Measurements from ENCODE around the gene COLQ.
"Not testable (repeated sequence)": the region's sequence is repeated elsewhere in the genome, so short reads cannot be mapped to it uniquely, and the experiment has no call there.

COLQ gene

DNA sequence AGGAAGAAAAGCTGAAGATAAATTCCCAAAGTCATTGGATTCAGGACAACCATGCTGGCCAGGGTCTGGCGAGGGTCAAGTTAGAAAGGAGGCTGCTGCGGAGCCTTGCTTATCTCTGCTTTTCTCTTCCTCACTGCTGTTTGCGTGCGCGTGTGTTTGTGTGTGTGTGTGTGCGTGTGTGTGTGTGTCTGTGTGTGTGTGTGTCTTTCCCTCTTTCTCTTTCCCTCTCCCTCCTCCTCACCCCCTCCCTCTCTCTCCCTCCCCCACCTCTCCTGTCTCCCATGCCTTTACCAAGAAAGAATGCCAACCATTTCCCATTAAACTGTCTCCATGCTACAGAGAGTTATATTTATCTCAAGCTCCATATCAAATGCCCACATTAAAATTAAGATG is at the start of gene COLQ:
COLQ (minus strand) TSS at position 134 of the 393 bp plus-strand sequence; CDS start at position 53, 81 bp downstream.
- DNase-seq = peak; percentile 31

DNA sequence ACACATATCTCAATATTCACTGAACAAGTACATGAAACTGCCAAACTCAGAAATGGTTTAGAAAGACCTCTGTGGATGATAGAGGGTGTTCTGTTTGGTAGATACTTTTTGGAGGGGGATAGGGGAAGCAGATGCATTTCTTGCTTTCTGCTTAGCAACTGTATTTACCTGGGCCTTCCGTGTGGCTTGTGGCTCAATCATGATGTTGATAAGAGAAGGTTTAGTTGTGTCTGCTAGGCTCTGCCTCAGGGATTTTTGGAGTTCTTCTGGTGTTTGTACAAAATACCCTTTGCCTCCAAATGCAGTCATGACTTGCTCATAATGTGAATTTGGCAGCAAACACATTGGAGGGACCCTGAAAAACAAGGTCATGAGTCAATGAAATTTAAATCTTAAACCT is 41.7 kb upstream of the COLQ start:
- no peak for DNase-seq

DNA sequence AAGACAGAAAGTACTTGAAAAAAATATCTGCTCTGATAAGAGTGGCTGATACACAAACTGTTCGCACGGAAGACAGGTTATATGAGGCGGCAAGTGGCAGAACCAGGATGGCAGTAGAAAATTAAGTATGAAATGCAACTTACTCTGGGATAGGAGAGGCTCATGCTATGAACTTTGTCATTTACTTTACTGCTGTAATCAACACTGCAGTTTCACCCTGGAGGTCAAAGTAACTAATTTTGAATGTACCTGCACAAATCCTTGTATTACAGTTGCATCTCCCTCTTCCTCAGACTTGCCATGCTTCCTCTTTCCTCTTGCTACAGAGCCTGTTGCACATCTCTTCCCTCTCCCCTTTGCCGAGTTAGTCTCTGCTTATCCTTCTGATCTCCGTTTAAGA is 41.1 kb upstream of the COLQ start:
- DNase-seq = no peak

DNA sequence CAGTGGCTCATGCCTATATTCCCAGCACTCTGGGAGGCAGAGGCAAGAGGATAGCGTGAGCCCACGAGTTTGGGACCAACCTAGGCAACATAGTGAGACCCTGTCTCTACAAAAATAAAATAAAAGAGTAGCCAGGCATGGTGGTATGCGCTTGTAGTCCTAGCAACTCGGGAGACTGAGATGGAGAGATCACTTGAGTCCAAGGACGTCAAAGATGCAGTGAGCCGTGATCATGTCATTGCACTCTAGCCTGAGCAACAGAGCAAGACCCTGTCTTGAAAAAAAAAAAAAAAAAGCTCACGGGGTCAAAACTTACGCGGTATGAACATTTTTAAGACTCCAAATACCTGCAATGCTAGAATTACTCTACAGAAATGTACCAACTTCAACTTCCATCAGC is 37.1 kb upstream of the COLQ start:
- no peak for DNase-seq

DNA sequence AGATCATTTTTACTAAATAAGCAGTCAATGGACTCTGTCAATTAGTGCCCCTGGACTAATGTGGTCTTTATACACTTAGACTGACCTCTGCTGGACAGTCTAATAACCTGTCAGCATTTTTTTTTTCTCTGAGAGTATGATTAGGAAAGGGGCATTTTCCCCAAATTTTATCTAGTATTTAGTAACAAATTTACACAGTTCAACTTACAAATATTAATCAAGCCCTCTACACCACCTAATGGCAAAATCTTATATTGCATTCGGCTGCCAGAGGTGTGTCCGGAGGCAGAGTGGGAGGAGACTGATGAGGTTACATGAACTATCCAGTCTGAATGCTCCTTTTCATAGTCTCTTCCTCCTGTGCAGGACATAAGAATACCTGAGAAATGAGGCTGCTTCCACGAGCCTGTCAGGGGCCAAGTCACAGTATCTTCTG is 36.0 kb upstream of the COLQ start:
- DNase-seq = peak; percentile 93

DNA sequence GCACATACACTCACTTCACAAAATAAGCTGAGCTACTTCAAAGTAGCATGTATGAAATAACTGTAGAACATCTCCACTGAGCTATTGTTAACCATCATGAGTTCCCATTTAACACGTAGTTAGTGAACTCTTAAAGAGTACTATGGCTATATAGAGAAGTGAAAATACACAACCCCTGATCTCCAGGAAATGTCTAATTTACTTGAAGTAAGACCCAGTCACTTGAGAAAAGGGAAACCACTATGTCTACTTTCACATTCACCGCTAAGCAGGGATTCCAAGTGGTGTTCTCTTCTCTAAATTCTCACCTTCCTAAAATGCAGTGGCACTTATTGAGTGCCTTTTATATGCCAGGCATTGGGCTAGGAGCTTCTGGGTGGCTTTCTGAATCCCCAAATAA is 35.0 kb upstream of the COLQ start:
- DNase-seq = peak; percentile 16

DNA sequence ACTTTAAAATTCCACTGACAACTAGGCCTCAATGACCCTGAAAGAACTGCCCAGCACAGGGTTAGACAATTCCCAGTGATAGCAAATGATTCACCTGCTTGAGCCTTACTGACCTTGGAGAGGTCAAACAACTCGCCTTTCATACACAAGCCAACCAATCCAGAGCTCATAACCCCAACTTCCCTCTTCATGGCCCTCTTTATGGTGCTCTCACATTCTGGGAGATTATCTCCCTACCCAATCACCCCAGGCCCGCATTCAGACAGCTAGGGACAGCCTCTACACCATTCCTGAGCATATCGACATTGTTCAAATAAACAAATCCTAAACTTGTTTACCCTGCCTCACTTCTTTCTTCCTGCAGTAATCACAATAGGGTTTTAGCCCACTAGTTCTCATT is 32.2 kb upstream of the COLQ start:
- no peak for DNase-seq

DNA sequence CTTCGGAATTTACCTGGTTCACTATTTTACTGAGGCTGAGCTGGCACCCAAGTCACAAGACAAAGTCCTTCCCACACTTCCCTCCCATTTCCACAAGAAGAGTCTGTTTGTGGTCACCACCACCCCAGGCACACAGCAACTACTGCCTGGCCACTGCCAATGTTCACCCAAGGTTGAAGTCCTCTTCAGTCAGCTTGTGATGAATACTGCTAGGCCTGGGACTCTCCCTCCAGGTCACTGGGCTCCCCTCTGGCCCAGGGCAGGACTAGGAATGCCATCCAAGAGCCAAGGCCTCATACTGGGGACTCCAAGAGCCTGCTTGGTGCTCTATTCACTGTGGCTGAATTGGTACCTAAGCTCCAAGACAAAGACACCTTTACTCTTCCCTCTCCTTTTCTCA is 30.4 kb upstream of the COLQ start:
- DNase-seq = no peak

DNA sequence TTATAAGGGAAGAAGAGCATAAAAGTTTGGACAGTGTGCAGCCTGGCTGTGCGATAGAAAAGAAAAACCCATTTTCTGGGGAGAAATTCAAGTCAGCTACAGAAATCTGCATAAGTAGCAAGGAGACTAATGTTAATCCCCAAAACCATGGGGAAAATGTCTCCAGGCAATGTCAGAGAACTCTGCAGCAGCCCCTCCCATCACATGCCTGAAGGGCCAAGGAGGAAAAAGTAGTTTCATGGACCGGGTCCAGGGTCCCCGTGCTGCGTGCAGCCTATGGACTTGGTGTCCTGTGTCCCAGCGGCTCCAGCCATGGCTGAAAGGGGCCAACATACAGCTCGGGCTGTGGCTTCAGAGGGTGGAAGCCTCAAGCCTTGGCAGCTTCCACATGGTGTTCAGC is 28.3 kb upstream of the COLQ start:
- DNase-seq = no peak

DNA sequence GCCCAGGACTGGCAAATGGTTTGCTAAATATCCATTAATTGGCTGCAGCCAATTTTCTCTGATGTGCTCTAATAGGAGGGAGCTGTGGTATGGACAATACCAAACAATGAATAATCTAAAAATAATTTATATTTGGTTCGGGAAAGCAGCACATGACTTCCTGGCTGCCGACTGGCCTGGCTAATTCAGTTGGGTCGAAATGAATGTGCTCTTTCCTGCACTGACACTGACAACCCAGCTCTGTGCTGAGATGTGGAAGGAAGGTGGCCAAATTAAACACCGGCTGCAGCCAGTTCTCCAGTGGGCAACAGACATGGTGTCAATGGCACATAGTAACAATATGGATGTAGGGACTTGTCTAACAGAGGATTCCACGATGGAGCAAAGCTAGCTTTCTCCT is 21.1 kb upstream of the COLQ start:
- DNase-seq = no peak

DNA sequence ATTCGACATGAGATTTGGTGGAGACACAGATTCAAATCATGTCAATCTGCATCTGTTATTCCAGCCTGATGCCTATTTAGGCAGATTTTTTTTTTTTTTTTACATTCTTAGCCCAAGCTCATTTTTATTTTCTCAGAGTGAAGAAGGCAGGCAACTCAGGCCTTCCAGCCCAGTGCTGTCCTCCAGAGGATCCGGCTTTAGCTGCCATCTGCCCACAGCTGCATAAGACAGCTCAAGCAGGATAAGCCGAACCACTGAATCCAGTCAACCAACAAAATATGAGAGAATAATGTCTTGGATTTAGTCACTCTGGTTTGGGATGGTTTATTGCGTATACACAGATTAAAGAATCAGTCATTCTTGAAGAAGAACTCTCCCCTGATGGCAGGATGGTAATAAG is 19.9 kb upstream of the COLQ start:
- no peak for DNase-seq

DNA sequence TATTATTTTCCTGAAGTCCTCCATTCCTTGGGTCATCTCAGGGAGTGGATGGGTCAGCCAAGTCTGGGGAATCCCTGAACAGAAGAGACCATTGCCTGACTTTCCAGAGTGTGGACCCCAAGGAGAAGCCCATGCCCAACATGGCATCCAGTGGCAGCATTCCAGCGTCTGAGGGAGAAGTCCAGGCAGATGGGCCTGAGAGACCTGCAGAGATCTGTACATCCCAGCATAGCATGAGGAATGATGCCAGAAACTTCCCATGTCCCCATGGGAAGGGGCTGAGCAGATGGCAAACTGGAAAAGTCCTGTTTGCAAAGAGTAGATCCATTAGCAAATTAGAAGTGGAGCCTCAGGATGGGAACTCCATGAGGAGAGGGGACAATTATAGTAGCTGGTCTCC is 17.6 kb upstream of the COLQ start:
- no peak for DNase-seq

DNA sequence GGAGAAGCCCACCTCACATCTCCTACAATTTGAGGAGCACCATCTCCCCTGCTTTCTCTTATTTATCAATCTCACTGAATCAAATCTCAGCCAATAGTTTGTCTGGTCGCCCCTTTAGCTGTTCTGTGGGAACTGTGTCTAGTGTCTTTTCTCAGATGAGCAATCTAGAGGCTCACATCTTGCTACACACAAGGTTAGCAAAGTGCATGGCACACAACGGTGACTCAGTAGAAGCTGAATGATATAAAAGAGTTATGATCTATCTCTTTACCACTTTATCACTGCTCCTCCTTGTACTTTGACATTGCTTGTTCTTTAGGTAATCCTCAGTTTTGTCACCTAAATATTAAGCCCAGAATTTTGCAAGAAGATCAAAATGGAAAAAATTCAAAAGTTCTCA is 16.8 kb upstream of the COLQ start:
- DNase-seq = no peak

DNA sequence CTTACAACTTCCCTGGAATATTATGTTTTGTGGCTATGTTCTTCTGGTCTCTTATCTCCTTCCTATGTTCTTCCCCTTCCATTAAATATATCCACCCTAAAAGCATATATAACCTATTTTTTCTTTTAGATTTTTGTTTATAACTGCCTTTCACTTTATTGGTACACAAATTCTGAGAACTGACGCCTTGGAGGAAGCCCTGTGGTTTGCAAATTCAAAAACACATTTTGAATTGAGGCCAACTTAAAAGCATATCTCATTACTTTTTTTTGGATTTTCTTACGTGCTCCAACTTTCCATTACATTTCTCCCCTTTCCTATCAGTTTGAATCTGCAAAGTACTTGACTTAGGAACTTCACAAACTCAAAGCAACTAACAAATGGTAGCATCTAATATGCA is 15.3 kb upstream of the COLQ start:
- DNase-seq = peak; percentile 14

DNA sequence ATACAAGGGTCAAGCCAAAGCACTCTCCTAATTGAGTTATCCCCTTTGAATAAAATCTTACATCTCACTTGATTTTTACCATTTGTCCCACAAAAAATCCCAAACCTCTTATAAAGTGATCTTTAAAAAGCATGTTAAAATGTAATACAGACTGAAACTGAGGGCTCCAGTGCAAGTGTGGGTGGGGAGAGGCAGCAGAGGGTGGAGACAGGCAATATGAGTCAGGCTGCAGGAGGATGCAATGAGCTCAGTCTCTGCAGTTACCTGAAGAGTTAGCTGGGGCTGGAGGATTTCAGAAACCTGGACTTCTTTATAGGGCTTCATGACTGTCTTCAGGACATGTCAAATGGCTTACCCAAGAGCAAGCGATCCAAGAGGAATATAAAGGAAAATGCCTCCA is 14.2 kb upstream of the COLQ start:
- no peak for DNase-seq

DNA sequence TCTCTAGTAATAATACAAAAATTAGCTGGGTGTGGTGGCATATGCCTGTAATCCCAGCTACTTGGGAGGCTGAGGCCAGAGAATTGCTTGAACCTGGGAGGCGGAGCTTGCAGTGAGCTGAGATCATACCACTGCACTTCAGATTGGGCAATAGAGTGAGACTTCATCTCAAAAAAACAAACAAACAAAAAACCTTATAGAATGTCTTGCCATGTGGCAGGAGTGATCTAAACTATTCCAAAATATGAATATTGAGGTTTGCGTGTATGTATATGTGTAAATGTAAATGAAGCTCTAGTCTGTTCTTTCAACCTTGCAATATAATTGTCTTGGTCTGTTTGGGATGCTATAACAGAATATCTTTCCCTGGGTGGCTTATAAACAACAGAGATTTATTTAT is 11.1 kb upstream of the COLQ start:
- not testable (repeated sequence) for DNase-seq

DNA sequence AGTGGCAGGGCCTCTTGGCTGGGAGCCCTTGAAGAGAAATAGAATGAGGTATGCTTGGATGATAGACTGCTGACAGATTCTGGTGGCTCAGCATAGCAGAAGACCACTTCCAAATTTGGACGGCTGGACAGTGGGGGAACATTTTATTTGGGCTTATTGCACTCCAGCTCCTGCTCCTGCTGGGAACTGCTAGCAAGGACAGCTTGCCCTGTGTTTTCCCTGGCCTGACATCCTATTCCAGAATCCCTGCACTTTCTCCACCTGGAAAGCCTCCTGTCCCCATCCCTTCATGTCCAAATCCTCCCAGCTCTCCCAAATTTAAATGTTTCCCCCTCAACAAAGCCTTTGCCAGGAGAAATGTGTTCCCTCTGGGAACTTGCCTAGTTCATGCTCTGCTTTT is 9.8 kb upstream of the COLQ start:
- DNase-seq = no peak

DNA sequence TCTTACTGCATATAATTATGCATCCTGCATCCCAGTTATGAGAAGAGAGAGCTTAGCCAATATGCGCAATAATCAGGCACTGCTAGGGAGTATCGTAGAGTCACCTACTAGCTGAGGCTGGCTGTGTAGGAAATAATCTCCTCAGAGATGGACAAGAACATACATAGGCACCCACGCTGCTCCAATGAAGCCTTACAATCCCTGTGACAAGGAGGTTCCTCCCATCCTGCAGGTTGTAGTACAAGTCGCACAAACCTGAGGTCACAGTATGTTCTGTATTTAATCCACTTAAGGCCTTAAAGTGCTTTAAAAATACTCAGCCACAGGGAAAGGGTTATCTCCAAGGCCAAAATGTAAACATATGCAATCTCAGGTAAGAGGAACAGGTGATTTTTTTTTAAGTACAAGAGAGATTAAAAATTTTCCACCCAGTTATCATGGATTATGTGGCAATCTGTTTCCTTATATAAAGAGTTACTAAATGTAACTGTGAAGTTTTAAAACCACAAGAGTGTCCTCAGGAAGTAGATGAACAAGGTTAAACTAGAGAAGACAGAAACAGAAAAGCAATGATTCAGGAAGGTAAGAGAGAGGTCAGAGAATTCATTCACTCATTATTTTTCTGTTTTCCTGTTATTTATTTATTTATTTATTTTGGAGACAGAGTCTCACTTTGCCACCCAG is 7.5 kb upstream of the COLQ start:
- no peak for DNase-seq

DNA sequence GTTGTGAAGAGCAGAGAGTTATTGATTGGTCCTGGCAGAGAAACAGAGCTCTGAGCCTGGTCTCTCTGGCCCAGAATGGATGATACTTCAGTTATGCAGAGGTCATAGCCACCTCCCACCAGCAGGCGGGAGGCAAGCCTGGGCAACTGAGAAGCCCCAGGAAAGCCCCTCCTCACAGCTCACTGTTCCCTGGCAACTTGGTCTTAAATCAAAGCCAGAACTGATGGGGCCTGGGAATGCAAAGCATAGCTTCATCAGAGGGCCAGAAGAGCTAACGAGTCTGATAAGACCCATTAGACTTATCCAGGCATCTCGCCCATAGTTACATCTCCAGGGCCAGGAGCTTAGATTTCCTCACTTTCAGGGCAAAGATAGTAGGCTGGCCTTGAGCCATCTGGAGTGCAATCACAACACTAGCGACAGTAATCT is 5.5 kb upstream of the COLQ start:
- DNase-seq = peak; percentile 35

DNA sequence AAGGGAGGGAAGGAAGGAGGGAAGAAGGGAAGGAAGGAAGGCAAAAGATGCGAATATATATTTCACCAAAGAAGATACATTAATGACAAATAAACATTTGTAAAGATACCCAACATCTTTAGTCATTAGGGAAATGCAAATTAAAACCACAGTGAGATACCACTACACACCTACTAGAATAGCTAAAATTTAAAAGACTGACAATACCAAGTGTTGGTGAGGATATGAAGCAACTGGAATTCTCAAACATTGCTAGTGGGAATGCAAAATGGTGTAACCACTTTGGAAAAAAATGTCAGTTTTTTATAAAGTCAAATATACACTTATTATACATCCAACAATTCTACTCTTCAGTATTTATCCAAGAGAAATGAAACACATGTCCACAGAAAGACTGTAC is 4.3 kb upstream of the COLQ start:
- no peak for DNase-seq

DNA sequence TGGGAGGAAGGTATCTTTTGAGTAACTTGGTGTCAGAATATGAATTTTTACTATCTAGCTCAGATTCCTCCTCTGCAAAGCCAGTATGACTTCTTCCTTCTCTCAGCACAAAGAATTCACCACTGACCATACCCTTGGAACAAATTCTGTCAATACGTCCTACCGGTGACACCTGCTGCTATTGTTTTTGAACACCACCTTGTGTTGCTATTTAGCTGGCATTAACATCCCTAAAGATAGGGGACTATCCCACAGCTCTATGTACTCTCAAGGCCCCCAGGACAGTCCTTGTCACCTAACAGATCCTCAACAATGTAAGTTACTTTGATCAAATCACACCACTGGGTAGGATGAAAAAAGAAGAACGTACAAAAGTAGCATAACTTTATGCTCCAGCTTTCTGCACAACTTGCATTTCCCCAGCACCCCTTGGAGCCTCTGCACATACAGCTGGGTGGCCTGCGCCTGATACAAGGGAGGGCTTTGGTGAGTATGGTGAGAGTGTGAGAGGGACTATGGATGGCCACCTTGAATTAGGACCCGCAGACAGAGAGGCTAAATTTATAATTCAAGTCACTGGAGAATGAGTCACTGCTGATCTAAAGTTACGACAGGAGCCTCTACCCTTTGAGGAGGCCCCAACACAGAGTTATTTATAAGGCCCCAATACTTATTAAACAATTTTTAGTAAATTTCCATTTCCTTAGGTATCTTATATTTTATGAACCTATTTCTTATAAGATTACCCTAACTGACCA is 2.3 kb upstream of the COLQ start:
- DNase-seq = no peak

DNA sequence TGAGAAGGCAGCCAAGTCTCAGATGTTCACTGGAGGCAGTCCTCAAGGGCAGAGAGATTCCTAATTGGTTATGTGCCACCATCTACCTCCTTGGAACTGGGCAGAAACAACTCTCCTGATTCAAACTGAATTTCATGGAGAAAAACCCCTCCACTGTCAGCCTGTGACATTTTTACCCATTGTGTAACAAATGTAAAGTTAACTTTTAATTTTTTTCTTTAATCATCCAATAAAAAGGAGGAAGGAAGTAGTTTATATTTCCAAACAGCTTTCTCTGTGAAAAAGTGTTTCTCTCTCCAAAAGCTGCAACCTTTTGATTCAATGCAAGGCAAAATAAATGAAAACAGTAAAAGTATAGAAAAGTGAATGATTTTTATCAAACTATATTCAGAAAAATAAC is 510 bp upstream of the COLQ start:
- no peak for DNase-seq

DNA sequence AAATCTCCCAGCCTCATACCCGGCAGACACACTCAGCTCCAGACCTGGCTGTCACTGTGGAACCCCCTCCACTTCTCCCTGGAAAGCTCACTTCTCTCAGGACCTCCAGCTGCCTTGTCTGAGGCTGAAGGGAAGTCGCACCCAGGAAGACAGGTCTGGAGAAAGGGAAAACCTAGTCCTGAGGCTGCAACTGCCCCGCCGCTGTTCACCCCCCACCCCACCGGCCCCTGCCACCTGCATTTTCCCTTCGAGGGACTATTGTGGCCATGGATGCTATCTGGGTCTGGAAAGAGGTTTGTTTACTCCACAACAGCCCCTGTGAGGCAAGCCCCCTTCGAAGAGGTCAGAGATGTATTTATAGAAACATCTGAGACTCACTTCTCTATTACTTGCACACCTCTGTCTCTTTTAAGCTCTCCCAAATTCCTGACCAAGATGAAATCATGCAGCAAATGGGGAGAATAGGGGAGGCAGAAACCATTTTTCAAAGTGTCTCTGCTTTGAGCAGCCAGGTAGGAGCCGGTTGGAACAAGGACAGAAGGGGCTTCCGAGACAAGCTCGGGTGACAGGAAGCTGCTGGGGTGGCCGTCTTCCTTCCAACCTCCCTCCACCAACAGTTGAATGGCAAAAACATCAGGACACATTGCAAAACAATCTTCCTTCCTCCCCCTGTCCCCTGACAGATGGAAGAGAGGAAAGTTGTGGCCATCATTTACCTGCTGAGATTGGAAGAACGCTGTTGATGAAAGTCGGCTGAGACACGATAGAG is 518 bp downstream of the COLQ start:
- no peak for DNase-seq

DNA sequence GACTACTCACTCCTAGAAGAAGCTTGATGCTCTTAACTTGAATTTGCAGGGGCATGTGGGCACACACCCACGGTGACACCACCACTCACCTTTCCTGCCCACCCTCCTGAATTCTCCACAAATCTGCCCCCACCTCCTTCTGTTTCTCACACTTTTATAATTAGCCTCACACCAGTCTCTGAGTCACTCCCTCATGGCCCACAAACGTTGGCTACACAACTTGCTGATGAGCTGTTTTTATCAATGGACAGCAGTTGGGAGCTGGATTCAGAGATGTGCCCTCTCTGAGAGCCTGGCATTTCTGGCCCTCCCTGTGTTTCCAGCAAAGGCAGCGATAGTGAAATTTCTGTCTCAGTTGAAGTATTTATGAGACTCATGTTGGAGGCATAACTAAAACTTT is 1.3 kb downstream of the COLQ start:
- peak; percentile 87 for DNase-seq
